K562 (cell line): Measurements from ENCODE around the gene VPS13D. TPM values are rescaled to one million over a fixed set of nuclear protein-coding genes. Genes with fewer than 3 reads are reported as not detected.

Experiments
- ATAC-seq: fragments of 200-7000 bp; cut with Tn5 transposase; 3 replicates; pipeline ENCODE4 v1.9.1; 2020; ENCODE audit warnings: moderate library complexity
- BruUV-seq: library from RNA; stranded (reverse); fragments of 400-500 nt; replicated peaks from 2 replicates; lab custom pipeline; 2021; lab: Mats Ljungman, UMichigan
- CTCF ChIA-PET: fragments of 300-600 bp; formaldehyde crosslinking; extraction: SDS; loops from one replicate; lab custom pipeline; 2021; ENCODE audit warnings: low intra/inter-chr PET ratio; lab: Yijun Ruan, JAX
- POLR2A ChIA-PET: fragments of 300-600, 350-650 bp; sonication (Branson Sonifier 250); formaldehyde crosslinking; extraction: SDS; loops from one replicate; lab custom pipeline; 2021; ENCODE audit warnings: antibody characterized with exemption, inconsistent platforms; lab: Yijun Ruan, JAX
- DNase-seq, 4 experiments: peaks; one replicate each; pipeline versions ENCODE4 v3.0.0 to v3.0.0-alpha.2; 2011 to 2018; ENCODE audit warnings: low spot score in 3 of 4, mixed read lengths in 3 of 4; ENCODE audit errors: extremely low read depth in 1 of 4
- FAIRE-seq: peaks from 2 replicates; lab custom pipeline; 2011; peaks lifted over from hg19 to GRCh38; lab: Jason Lieb, UNC
- H2AFZ ChIP-seq: 2 replicates; pipeline ENCODE4 v1.6.0; 2011; ENCODE audit warnings: low read depth, low read length, control low read depth, inconsistent platforms
- H3K27ac ChIP-seq: fragments of 200-600 bp; 3 replicates; pipeline ENCODE4 v1.8.0; 2011; ENCODE audit warnings: low read depth, mild to moderate bottlenecking, control low read depth, inconsistent platforms, low read length, moderate library complexity, mixed read lengths; ENCODE audit errors: extremely low read depth
- H3K27me3 ChIP-seq, 2 experiments: fragments of 300-600 bp in 1 of 2; 2 replicates in 1 of 2; 3 replicates in 1 of 2; pipeline versions ENCODE4 v1.6.0 to v1.8.0; 2011; ENCODE audit warnings: inconsistent platforms in 2 of 2, low read length in 2 of 2, mild to moderate bottlenecking in 1 of 2, mixed read lengths in 1 of 2, moderate library complexity in 1 of 2; ENCODE audit not compliant: control insufficient read depth in 2 of 2, insufficient read depth in 2 of 2
- H3K36me3 ChIP-seq: fragments of 300-600 bp; 3 replicates; pipeline ENCODE4 v1.8.0; 2011; ENCODE audit warnings: mild to moderate bottlenecking, low read length, inconsistent platforms; ENCODE audit not compliant: control insufficient read depth, insufficient read depth
- H3K4me1 ChIP-seq, 2 experiments: fragments of 200-600 bp in 1 of 2; replicated peaks in 1 of 2; 2 replicates in 1 of 2; 3 replicates in 1 of 2; pipeline versions ENCODE4 v1.5.1 to v1.8.0; 2011; ENCODE audit warnings: inconsistent platforms in 2 of 2, low read length in 2 of 2, mild to moderate bottlenecking in 1 of 2, mixed read lengths in 1 of 2, moderate library complexity in 1 of 2; ENCODE audit not compliant: control insufficient read depth in 2 of 2, insufficient read depth in 2 of 2
- H3K4me2 ChIP-seq: 2 replicates; pipeline ENCODE4 v1.6.1; 2011; ENCODE audit warnings: low read length, control low read depth, inconsistent platforms, mixed read lengths; ENCODE audit not compliant: insufficient read depth
- H3K4me3 ChIP-seq: fragments of 200-600 bp; sonication (generic), shearing (Covaris generic); 2 replicates; pipeline ENCODE4 v1.5.1; 2016; ENCODE audit warnings: control low read depth, inconsistent platforms
- H3K79me2 ChIP-seq: fragments of 200-600 bp; 3 replicates; pipeline ENCODE4 v1.8.0; 2011; ENCODE audit warnings: low read length, inconsistent platforms; ENCODE audit not compliant: control insufficient read depth, insufficient read depth
- H3K9ac ChIP-seq, 2 experiments: 2 replicates each; pipeline versions ENCODE4 v1.6.0 to v1.6.1; 2011; ENCODE audit warnings: low read depth in 2 of 2, low read length in 2 of 2, control low read depth in 1 of 2, inconsistent platforms in 1 of 2, mild to moderate bottlenecking in 1 of 2, mixed read lengths in 1 of 2; ENCODE audit not compliant: insufficient read depth in 1 of 2
- H3K9me1 ChIP-seq: one replicate; pipeline ENCODE4 v1.6.0; 2011; ENCODE audit warnings: inconsistent platforms, mild to moderate bottlenecking, low read length, moderate library complexity; ENCODE audit not compliant: control insufficient read depth, insufficient read depth
- H3K9me3 ChIP-seq: replicated peaks from 2 replicates; pipeline ENCODE4 v1.5.1; 2011; ENCODE audit warnings: low read depth, low read length, inconsistent platforms; ENCODE audit not compliant: control insufficient read depth, insufficient read depth
- H4K20me1 ChIP-seq: replicated peaks from 2 replicates; pipeline ENCODE4 v1.6.1; 2011; ENCODE audit warnings: low read length, inconsistent platforms, mixed read lengths; ENCODE audit not compliant: control insufficient read depth, insufficient read depth
- CEBPG ChIP-seq, 3 experiments: fragments of 200-800 bp in 1 of 3; sonication (Bioruptor generic) in 1 of 3; sonication (generic) in 1 of 3; formaldehyde crosslinking in 1 of 3; IDR thresholded peaks in 2 of 3; conservative IDR thresholded peaks in 1 of 3; 2 replicates each; pipeline versions ENCODE4 v1.6.1 to v1.8.0; 2016 to 2022; ENCODE audit warnings: missing compliant biosample characterization in 2 of 3, missing genetic modification characterization in 2 of 3, mild to moderate bottlenecking in 1 of 3, missing genetic modification reagents in 1 of 3
- DACH1 ChIP-seq: fragments of 450-650 bp; IDR thresholded peaks from 2 replicates; pipeline ENCODE4 v1.6.1; 2018; ENCODE audit not compliant: partially characterized antibody
- MXD1 ChIP-seq: fragments of 250-450 bp; sonication (Bioruptor Pico); IDR thresholded peaks from 2 replicates; pipeline ENCODE4 v1.8.0; 2021; ENCODE audit warnings: borderline replicate concordance, mild to moderate bottlenecking, moderate library complexity; ENCODE audit not compliant: poor library complexity, severe bottlenecking
- TRIM24 ChIP-seq, 2 experiments: fragments of 450-650 bp; IDR thresholded peaks; 2 replicates each; pipeline ENCODE4 v1.6.1; 2016
- ZNF518B ChIP-seq: fragments of 250-450 bp; sonication (Bioruptor Pico); IDR thresholded peaks from 2 replicates; pipeline ENCODE4 v1.5.0; 2021; ENCODE audit warnings: mild to moderate bottlenecking, moderate library complexity
- ZNF584 ChIP-seq: fragments of 200-800 bp; sonication (Bioruptor generic); IDR thresholded peaks from 2 replicates; pipeline ENCODE4 v1.6.1; 2016; ENCODE audit warnings: low read depth, mild to moderate bottlenecking, missing genetic modification characterization, missing compliant biosample characterization
- WGBS: fragments of 100-300 bp; shearing (Covaris generic); methylation state at CpG from one replicate; pipeline ENCODE4 v1.1.6; 2016; ENCODE audit warnings: low coverage, mixed read lengths; ENCODE audit not compliant: insufficient coverage; ENCODE audit errors: missing lambda C conversion rate; 5-methylcytosine and 5-hydroxymethylcytosine counted together
- in situ Hi-C: fragments of 300-500 bp; cut with MboI; formaldehyde crosslinking; loops from 4 replicates; pipeline ENCODE4 v1.15.0; 2018; ENCODE audit warnings: inconsistent platforms, mixed read lengths
- intact Hi-C: fragments of 100-400 bp; cut with micrococcal nuclease; formaldehyde crosslinking; loops from 2 replicates; pipeline ENCODE4 v1.14.2; 2022
- polyA plus RNA-seq, 8 experiments: library from polyadenylated mRNA; depleted of rRNA in 4 of 8; stranded (reverse) in 5 of 8; unstranded in 3 of 8; fragments of >200 nt; fragmentation: Nextera tagmentation in 2 of 8; fragmentation: Illumina TruSeq in 1 of 8; extraction: Ambion mirVana in 2 of 8; extraction: Trizol in 1 of 8; gene quantifications; 2 replicates each; pipeline versions ENCODE4 v1.2.1 to v1.2.3, GENCODE V29; 2011 to 2014; ENCODE audit warnings: inconsistent platforms in 1 of 8, missing spikeins in 1 of 8
- total RNA-seq, 7 experiments: library from RNA; depleted of rRNA in 6 of 7; stranded (reverse); fragments of >200 nt in 6 of 7; fragmentation: Illumina TruSeq in 2 of 7; extraction: Trizol in 2 of 7; gene quantifications; 2 replicates each; pipeline versions ENCODE4 v1.2.1 to v1.2.3, GENCODE V29; 2011 to 2021; ENCODE audit warnings: low replicate concordance in 1 of 7
- TF ChIP-seq, protein P1 (sequence below): sonication (generic); formaldehyde crosslinking; IDR thresholded peaks from 2 replicates; pipeline ENCODE4 v1.9.0; 2022; ENCODE audit warnings: mild to moderate bottlenecking, missing genetic modification reagents

The VPS13D gene
- total and polyA plus RNA-seq, 9 of the 15 experiments (the other 6 are each of a cell fraction or from before 2014, with no cell fraction given): 6.1 to 51.5 (median 38.5) TPM

DNA sequence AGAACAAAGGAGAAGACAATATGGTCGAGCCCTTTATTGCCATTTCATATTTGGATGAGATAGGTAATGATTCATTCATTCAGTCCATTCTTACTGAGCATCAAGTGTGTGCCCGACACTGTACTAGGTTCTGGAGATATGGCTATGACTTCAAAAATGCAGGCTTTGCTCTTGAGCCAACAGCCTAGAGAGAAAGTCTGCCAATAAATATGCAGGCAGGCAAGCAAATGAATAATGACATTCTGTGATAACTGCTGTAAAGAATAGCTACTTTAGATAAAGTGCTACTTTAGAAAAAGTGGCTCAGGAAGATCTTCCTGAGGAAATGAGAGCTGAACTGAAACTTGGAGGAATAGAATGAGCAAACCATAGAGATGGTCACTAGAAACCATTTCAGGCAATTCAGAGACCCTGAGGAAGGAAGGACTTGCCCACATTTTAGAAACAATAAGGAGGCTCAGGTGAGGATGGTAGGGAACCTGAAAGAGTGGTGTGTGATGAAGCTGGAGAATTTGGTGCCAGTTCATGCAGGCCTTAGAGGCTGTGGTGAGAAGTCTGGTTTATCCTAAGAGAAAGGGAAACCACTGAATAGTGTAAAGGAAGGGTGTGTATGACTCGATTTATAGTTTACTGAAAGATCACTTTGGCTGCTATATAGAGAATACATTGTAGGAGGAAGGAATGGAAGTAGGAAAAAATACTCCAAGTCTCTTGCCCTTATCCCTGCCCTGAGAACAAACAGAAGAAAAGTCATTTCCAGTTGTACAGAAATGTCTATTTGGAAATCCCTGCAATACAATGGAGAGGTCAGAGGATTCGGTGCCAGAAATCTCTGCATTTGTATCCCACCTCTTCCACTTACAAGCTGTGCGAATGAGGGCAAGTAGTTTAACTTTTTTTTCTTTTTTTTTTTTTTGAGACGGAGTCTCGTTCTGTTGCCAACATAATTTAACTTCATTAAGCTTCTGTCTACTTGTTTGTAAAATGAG is 167.9 kb downstream of the VPS13D start:
- H3K27me3 ChIP-seq: no peaks in the 10 kb centered on the region
- no peak overlapping the region for H3K9ac ChIP-seq
- no peak; the same call in 1 of the 3 replicates for ATAC-seq
- no peak overlapping the region for H2AFZ ChIP-seq
- 76% methylated on average over 5 of the region's 7 CpGs for WGBS
- in situ Hi-C loops (no loop called here), intact Hi-C loops (no loop called here)
- H3K9me1 ChIP-seq: peaks cover 7% of the 10 kb centered on the region
- no peaks in the 10 kb centered on the region for H3K79me2 ChIP-seq
- CTCF ChIA-PET: no interaction called here
- no peak for TF ChIP-seq TRIM24 (IDR thresholded peaks at IDR 0.05)
- TF ChIP-seq, protein P1, sequence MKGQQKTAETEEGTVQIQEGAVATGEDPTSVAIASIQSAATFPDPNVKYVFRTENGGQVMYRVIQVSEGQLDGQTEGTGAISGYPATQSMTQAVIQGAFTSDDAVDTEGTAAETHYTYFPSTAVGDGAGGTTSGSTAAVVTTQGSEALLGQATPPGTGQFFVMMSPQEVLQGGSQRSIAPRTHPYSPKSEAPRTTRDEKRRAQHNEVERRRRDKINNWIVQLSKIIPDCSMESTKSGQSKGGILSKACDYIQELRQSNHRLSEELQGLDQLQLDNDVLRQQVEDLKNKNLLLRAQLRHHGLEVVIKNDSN: no peak
- no peak for TF ChIP-seq ZNF518B (CRISPR knock-in tag)
- no peak for TF ChIP-seq DACH1
- no peak for TF ChIP-seq MXD1 (CRISPR knock-in tag)
- TF ChIP-seq CEBPG (CRISPR knock-in tag; IDR thresholded peaks at IDR 0.05): no peak
- TF ChIP-seq CEBPG (tag; conservative IDR thresholded peaks at IDR 0.05 in 1 of 2, IDR thresholded peaks at IDR 0.05 in 1 of 2): no peak
- TF ChIP-seq ZNF584 (CRISPR knock-in tag): no peak
- no peaks in the 10 kb centered on the region for H3K9me3 ChIP-seq
- POLR2A ChIA-PET: interaction anchor here (0.6 to 1.7 kb wide), 5 partner anchors 10 to 97 kb away, joined by 3 to 4 read pairs (median 3); no protein-coding TSS in a partner anchor
- H3K4me1 ChIP-seq: no peaks in the 10 kb centered on the region
- peaks cover 27% of the 10 kb centered on the region for H3K36me3 ChIP-seq
- no peak overlapping the region for H3K4me2 ChIP-seq
- H3K27ac ChIP-seq: no peak overlapping the region
- DNase-seq: no peak
- H4K20me1 ChIP-seq: no peaks in the 10 kb centered on the region
- no TSS peak for BruUV-seq
- no peak for FAIRE-seq
- no peak overlapping the region for H3K4me3 ChIP-seq
